PC-3 (cell line): ENCODE data around the gene FBXL4.

Experiments used
- EZH2 ChIP-seq: fragments of 300-600 bp; sonication (generic); IDR thresholded peaks from one replicate; pipeline ENCODE4 v1.6.1; 2017; ENCODE audit warnings: antibody characterized with exemption, mild to moderate bottlenecking, low read length; ENCODE audit not compliant: unreplicated experiment
- TF ChIP-seq, protein P1 (sequence below): fragments of 300-600 bp; sonication (generic); conservative IDR thresholded peaks from 2 replicates; pipeline ENCODE4 v1.5.1; 2017; ENCODE audit warnings: antibody characterized with exemption, low read depth, mild to moderate bottlenecking, low read length

DNA sequence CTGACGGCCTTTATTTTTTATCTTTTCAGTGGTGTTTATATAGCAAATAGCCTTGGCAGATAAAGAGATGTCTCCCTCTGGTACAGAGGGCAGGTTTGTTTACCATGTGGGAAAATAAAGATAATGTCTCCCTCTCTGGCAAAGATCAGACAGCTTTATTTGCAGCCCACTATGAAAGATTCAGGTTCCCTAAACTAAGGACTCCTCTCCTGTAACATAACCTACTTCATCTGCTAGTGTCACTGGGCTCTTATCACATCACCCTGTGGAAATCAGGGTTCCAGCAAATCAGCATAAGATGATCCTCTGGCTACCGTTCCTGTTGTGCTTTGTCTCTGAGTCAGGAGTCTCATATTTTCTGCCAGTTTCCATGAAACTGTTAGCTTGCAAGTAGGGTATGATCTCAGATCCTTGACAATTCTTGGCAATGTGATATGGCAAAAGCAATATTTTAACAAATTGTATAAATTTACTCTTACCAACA, 3.1 kb downstream of the FBXL4 start:
- TF ChIP-seq, protein P1, sequence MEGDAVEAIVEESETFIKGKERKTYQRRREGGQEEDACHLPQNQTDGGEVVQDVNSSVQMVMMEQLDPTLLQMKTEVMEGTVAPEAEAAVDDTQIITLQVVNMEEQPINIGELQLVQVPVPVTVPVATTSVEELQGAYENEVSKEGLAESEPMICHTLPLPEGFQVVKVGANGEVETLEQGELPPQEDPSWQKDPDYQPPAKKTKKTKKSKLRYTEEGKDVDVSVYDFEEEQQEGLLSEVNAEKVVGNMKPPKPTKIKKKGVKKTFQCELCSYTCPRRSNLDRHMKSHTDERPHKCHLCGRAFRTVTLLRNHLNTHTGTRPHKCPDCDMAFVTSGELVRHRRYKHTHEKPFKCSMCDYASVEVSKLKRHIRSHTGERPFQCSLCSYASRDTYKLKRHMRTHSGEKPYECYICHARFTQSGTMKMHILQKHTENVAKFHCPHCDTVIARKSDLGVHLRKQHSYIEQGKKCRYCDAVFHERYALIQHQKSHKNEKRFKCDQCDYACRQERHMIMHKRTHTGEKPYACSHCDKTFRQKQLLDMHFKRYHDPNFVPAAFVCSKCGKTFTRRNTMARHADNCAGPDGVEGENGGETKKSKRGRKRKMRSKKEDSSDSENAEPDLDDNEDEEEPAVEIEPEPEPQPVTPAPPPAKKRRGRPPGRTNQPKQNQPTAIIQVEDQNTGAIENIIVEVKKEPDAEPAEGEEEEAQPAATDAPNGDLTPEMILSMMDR, result no peak
- no peak for TF ChIP-seq EZH2
